ENCODE measurements around the gene C12orf75. TPM values are rescaled to one million over a fixed set of nuclear protein-coding genes. Genes with fewer than 3 reads are reported as not detected.
A peak's percentile ranks its signal among the peaks of the same experiment; 100 is the strongest.

C12orf75 gene
- total and polyA plus RNA-seq, 2 of the 13 experiments (the other 11 are each of a cell fraction or from before 2014, with no cell fraction given) = 16.1 to 19.8 TPM

DNA sequence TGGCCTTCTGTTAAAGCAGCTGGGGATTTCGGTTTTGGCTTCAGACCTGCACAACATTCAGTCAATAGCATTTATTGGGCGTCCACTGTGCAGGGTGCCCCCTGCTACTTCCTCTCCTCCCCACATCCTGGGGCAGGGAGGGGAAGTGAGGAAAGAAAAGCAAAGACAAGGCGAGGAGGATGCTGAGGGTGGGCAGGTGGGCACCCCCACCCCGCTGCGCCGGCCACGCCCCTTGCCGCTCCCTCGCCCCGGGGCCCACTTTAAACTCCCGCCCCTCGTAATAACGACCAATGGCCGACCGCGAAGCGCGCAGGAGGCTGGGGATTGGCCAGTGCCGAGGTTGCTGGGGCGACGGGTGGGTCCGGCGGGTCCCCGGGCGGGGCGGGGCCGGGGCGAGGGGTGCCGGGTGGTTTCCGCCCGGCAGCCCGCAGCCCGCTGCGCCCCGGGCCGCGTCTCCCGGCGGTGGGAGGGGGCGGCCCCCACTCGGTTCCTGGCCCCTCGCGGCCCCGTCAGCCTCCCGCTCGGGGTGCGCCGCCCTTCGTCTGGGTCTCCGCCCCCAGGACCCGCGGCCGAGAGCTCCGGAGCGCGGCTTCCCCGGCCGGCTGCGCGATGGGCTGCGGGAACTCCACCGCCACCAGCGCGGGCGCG, at the start of gene C12orf75 (continued):
- no peak for TF ChIP-seq RFXANK (CRISPR knock-in tag; IDR thresholded peaks at IDR 0.05)
- no peak for TF ChIP-seq ZFYVE20 (CRISPR knock-in tag; IDR thresholded peaks at IDR 0.05; ENCODE audit: borderline replicate concordance, low read depth)
- TF ChIP-seq GLI4 (CRISPR knock-in tag; IDR thresholded peaks at IDR 0.05; ENCODE audit: borderline replicate concordance) = no peak
- no peak for TF ChIP-seq POLR2AphosphoS5 (IDR thresholded peaks at IDR 0.05; ENCODE audit: low read depth, low read length)
- TF ChIP-seq ZNF33A (CRISPR knock-in tag; IDR thresholded peaks at IDR 0.05; ENCODE audit: borderline replicate concordance) = no peak
- no peak for TF ChIP-seq ZBTB43 (CRISPR knock-in tag; conservative IDR thresholded peaks at IDR 0.05)
- TF ChIP-seq, protein P1, sequence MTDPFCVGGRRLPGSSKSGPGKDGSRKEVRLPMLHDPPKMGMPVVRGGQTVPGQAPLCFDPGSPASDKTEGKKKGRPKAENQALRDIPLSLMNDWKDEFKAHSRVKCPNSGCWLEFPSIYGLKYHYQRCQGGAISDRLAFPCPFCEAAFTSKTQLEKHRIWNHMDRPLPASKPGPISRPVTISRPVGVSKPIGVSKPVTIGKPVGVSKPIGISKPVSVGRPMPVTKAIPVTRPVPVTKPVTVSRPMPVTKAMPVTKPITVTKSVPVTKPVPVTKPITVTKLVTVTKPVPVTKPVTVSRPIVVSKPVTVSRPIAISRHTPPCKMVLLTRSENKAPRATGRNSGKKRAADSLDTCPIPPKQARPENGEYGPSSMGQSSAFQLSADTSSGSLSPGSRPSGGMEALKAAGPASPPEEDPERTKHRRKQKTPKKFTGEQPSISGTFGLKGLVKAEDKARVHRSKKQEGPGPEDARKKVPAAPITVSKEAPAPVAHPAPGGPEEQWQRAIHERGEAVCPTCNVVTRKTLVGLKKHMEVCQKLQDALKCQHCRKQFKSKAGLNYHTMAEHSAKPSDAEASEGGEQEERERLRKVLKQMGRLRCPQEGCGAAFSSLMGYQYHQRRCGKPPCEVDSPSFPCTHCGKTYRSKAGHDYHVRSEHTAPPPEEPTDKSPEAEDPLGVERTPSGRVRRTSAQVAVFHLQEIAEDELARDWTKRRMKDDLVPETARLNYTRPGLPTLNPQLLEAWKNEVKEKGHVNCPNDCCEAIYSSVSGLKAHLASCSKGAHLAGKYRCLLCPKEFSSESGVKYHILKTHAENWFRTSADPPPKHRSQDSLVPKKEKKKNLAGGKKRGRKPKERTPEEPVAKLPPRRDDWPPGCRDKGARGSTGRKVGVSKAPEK (CRISPR knock-in tag; IDR thresholded peaks at IDR 0.05; ENCODE audit: borderline replicate concordance) = no peak
- TF ChIP-seq SP1 (IDR thresholded peaks at IDR 0.05) = no peak
- TF ChIP-seq SP1 (CRISPR knock-in tag; IDR thresholded peaks at IDR 0.05) = peak; percentile 70
- TF ChIP-seq PREB (CRISPR knock-in tag; IDR thresholded peaks at IDR 0.05) = no peak
- TF ChIP-seq KDM2A (CRISPR knock-in tag; IDR thresholded peaks at IDR 0.05; ENCODE audit: borderline replicate concordance, low read depth) = no peak
- no peak for TF ChIP-seq MBNL3 (CRISPR knock-in tag; conservative IDR thresholded peaks at IDR 0.05)
- no peak for TF ChIP-seq IKZF1 (IDR thresholded peaks at IDR 0.05)
- TF ChIP-seq, protein P2, sequence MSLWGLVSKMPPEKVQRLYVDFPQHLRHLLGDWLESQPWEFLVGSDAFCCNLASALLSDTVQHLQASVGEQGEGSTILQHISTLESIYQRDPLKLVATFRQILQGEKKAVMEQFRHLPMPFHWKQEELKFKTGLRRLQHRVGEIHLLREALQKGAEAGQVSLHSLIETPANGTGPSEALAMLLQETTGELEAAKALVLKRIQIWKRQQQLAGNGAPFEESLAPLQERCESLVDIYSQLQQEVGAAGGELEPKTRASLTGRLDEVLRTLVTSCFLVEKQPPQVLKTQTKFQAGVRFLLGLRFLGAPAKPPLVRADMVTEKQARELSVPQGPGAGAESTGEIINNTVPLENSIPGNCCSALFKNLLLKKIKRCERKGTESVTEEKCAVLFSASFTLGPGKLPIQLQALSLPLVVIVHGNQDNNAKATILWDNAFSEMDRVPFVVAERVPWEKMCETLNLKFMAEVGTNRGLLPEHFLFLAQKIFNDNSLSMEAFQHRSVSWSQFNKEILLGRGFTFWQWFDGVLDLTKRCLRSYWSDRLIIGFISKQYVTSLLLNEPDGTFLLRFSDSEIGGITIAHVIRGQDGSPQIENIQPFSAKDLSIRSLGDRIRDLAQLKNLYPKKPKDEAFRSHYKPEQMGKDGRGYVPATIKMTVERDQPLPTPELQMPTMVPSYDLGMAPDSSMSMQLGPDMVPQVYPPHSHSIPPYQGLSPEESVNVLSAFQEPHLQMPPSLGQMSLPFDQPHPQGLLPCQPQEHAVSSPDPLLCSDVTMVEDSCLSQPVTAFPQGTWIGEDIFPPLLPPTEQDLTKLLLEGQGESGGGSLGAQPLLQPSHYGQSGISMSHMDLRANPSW (CRISPR knock-in tag; IDR thresholded peaks at IDR 0.05; ENCODE audit: borderline replicate concordance) = no peak
- no peak for TF ChIP-seq RBFOX2 (IDR thresholded peaks at IDR 0.05; ENCODE audit: low read depth, low read length)
- TF ChIP-seq MTA3 (CRISPR knock-in tag; IDR thresholded peaks at IDR 0.05) = no peak
- TF ChIP-seq, protein P3, sequence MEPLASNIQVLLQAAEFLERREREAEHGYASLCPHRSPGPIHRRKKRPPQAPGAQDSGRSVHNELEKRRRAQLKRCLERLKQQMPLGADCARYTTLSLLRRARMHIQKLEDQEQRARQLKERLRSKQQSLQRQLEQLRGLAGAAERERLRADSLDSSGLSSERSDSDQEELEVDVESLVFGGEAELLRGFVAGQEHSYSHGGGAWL (CRISPR knock-in tag; IDR thresholded peaks at IDR 0.05) = no peak
- peak; percentile 79 for TF ChIP-seq NFYB (CRISPR knock-in tag; IDR thresholded peaks at IDR 0.05)
- TF ChIP-seq ARNT2 (CRISPR knock-in tag; IDR thresholded peaks at IDR 0.05; ENCODE audit: low read depth) = peak; percentile 53; the same call in 1 of the 2 replicates
- no peak for TF ChIP-seq DNMT1 (CRISPR knock-in tag; IDR thresholded peaks at IDR 0.05)
- TF ChIP-seq SNAPC5 (CRISPR knock-in tag; IDR thresholded peaks at IDR 0.05; ENCODE audit: borderline replicate concordance) = no peak

Measured in HepG2 (cell line).